SK-N-SH (cell line): Measurements from ENCODE around the gene CDC37. TPM values are rescaled to one million over a fixed set of nuclear protein-coding genes. Genes with fewer than 3 reads are reported as not detected.
"Not testable (repeated sequence)": the region's sequence is repeated elsewhere in the genome, so short reads cannot be mapped to it uniquely, and the experiment has no call there.

Experiments used
- CTCF ChIA-PET: fragments of 300-600, 350-600 bp; formaldehyde crosslinking; extraction: SDS; loops from one replicate; lab custom pipeline; 2021; lab: Yijun Ruan, JAX
- POLR2A ChIA-PET: fragments of 350-600 bp; sonication (Branson Sonifier 250); formaldehyde crosslinking; extraction: SDS; loops from one replicate; lab custom pipeline; 2020; ENCODE audit warnings: antibody characterized with exemption, inconsistent platforms; lab: Yijun Ruan, JAX
- DNase-seq: peaks from one replicate; pipeline ENCODE4 v3.0.0; 2012
- H2AFZ ChIP-seq: fragments of 200-600 bp; sonication (generic); 2 replicates; pipeline ENCODE4 v1.8.1; 2016; ENCODE audit warnings: antibody characterized with exemption, mild to moderate bottlenecking, low read depth
- H3F3A ChIP-seq: fragments of 200-600 bp; sonication (generic); replicated peaks from 2 replicates; pipeline ENCODE3; 2016; ENCODE audit warnings: antibody characterized with exemption, mild to moderate bottlenecking; ENCODE audit not compliant: insufficient read depth
- H3K27ac ChIP-seq, 2 experiments: fragments of 200-500 bp in 1 of 2; fragments of 200-600 bp in 1 of 2; sonication (Bioruptor generic) in 1 of 2; sonication (generic), shearing (Covaris generic) in 1 of 2; 2 replicates each; pipeline versions ENCODE4 v1.5.1 to v1.6.1; 2014 to 2016; ENCODE audit warnings: low read depth in 2 of 2, inconsistent platforms in 1 of 2, low read length in 1 of 2, mild to moderate bottlenecking in 1 of 2, mixed read lengths in 1 of 2
- H3K27me3 ChIP-seq: fragments of 200-600 bp; sonication (generic), shearing (Covaris generic); 2 replicates; pipeline ENCODE4 v1.6.1; 2016; ENCODE audit warnings: mixed run types; ENCODE audit not compliant: insufficient read depth
- H3K36me3 ChIP-seq, 2 experiments: fragments of 200-500 bp in 1 of 2; fragments of 200-600 bp in 1 of 2; sonication (Bioruptor generic) in 1 of 2; sonication (generic) in 1 of 2; replicated peaks in 1 of 2; 2 replicates each; pipeline versions ENCODE3 to v1.5.1; 2014 to 2016; ENCODE audit warnings: low read length in 1 of 2, mild to moderate bottlenecking in 1 of 2; ENCODE audit not compliant: insufficient read depth in 2 of 2, control insufficient read depth in 1 of 2
- H3K4me1 ChIP-seq, 2 experiments: fragments of 200-500 bp in 1 of 2; fragments of 200-600 bp in 1 of 2; sonication (Bioruptor generic) in 1 of 2; sonication (generic), shearing (Covaris generic) in 1 of 2; 2 replicates each; pipeline versions ENCODE4 v1.5.1 to v1.6.1; 2014 to 2016; ENCODE audit warnings: low read depth in 1 of 2, low read length in 1 of 2, mixed run types in 1 of 2; ENCODE audit not compliant: insufficient read depth in 2 of 2, control insufficient read depth in 1 of 2
- H3K4me2 ChIP-seq: fragments of 200-600 bp; sonication (generic), shearing (Covaris generic); 2 replicates; pipeline ENCODE4 v1.6.1; 2017; ENCODE audit warnings: mixed run types
- H3K4me3 ChIP-seq, 2 experiments: fragments of 200-500 bp in 1 of 2; fragments of 200-600 bp in 1 of 2; sonication (Bioruptor generic) in 1 of 2; sonication (generic), shearing (Covaris generic) in 1 of 2; 2 replicates each; pipeline versions ENCODE4 v1.5.1 to v1.8.1; 2014 to 2016; ENCODE audit warnings: low read depth in 2 of 2, inconsistent platforms in 1 of 2, low read length in 1 of 2, mild to moderate bottlenecking in 1 of 2, mixed read lengths in 1 of 2, moderate library complexity in 1 of 2
- H3K79me2 ChIP-seq: fragments of 200-600 bp; sonication (generic); 2 replicates; pipeline ENCODE4 v1.8.1; 2017; ENCODE audit warnings: mild to moderate bottlenecking; ENCODE audit not compliant: insufficient read depth
- H3K9ac ChIP-seq: fragments of 200-600 bp; sonication (generic); 2 replicates; pipeline ENCODE4 v1.6.1; 2017; ENCODE audit warnings: mixed run types
- H3K9me2 ChIP-seq: fragments of 200-600 bp; sonication (generic); 2 replicates; pipeline ENCODE4 v1.6.1; 2017; ENCODE audit warnings: mixed run types
- H3K9me3 ChIP-seq: fragments of 200-600 bp; sonication (generic); 2 replicates; pipeline ENCODE4 v1.6.1; 2017; ENCODE audit warnings: mixed run types, mild to moderate bottlenecking, moderate library complexity
- H4K20me1 ChIP-seq: fragments of 200-600 bp; sonication (generic); 2 replicates; pipeline ENCODE4 v1.6.1; 2017; ENCODE audit warnings: mild to moderate bottlenecking, mixed run types; ENCODE audit not compliant: insufficient read depth
- CHD2 ChIP-seq: fragments of 150-350 bp; IDR thresholded peaks from 2 replicates; pipeline ENCODE4 v1.6.1; 2018; ENCODE audit warnings: low read length; ENCODE audit not compliant: partially characterized antibody
- MAX ChIP-seq: IDR thresholded peaks from 2 replicates; pipeline ENCODE4 v1.4.0; 2012; ENCODE audit warnings: low read depth
- RCOR1 ChIP-seq: fragments of 150-350 bp; IDR thresholded peaks from 2 replicates; pipeline ENCODE4 v1.6.1; 2017; ENCODE audit warnings: antibody characterized with exemption, low read length
- TCF12 ChIP-seq: IDR thresholded peaks from 2 replicates; pipeline ENCODE4 v1.4.0; 2012
- YY1 ChIP-seq: IDR thresholded peaks from 2 replicates; pipeline ENCODE4 v1.4.0; 2012; ENCODE audit warnings: low read depth, mild to moderate bottlenecking
- ZBTB33 ChIP-seq: IDR thresholded peaks from 2 replicates; pipeline ENCODE4 v1.4.0; 2012; ENCODE audit warnings: low read depth, borderline replicate concordance
- WGBS: methylation state at CpG from one replicate; pipeline ENCODE4 v1.1.6; 2017; ENCODE audit warnings: low lambda C conversion rate; 5-methylcytosine and 5-hydroxymethylcytosine counted together
- polyA plus RNA-seq, 3 experiments: library from polyadenylated mRNA; depleted of rRNA; stranded (reverse); fragments of >200 nt; gene quantifications; 2 replicates each; pipeline ENCODE4 v1.2.3, GENCODE V29; 2012

Gene CDC37
- polyA plus RNA-seq, 1 of the 3 experiments (the other 2 are of a cell fraction): 1,026 TPM

GRCh38 chr19:10412257-10412977 lies 9.1 kb upstream of the CDC37 start:
- TF ChIP-seq CHD2: no peak
- no peak overlapping the region for H3K4me2 ChIP-seq
- H3K4me3 ChIP-seq: no peak overlapping the region
- POLR2A ChIA-PET: no interaction called here
- no peaks in the 10 kb centered on the region for H3K36me3 ChIP-seq
- peaks cover 0 to 5% of the 10 kb centered on the region in 2 experiments; a peak in 1 of 4 replicates for H3K4me1 ChIP-seq
- H4K20me1 ChIP-seq: no peaks in the 10 kb centered on the region
- no peaks in the 10 kb centered on the region for H3K9me2 ChIP-seq
- DNase-seq: no peak
- H3K79me2 ChIP-seq: no peaks in the 10 kb centered on the region
- H3K9me3 ChIP-seq: no peaks in the 10 kb centered on the region
- no peak overlapping the region for H2AFZ ChIP-seq
- 0 out of 2 replicates have a peak, but pooled peaks cover 3% of the 10 kb centered on the region for H3K27me3 ChIP-seq
- WGBS: 62% methylated on average over 13 of the region's 13 CpGs
- CTCF ChIA-PET: interaction anchor here (0.7 to 14.8 kb wide), 7 partner anchors 6 to 144 kb away, joined by 3 to 313 read pairs (median 3); partner anchors contain the start of genes CDC37 and PDE4A
- H3F3A ChIP-seq: peaks cover 7% of the 10 kb centered on the region
- H3K27ac ChIP-seq: no peak overlapping the region
- no peak overlapping the region for H3K9ac ChIP-seq

- H4K20me1 ChIP-seq, H3K4me3 ChIP-seq, H3K36me3 ChIP-seq, H3K79me2 ChIP-seq, H3K4me1 ChIP-seq, H3K27me3 ChIP-seq, H3K9ac ChIP-seq, POLR2A ChIA-PET, H3K9me3 ChIP-seq, H3K9me2 ChIP-seq, H2AFZ ChIP-seq, H3F3A ChIP-seq, DNase-seq, H3K27ac ChIP-seq, H3K4me2 ChIP-seq: not testable (repeated sequence)
- WGBS: 36% methylated on average over 5 of the region's 5 CpGs
- CTCF ChIA-PET: interaction anchor here (14.8 kb wide), 1 partner anchor 8 kb away, joined by 313 read pairs; the partner anchor contains the start of gene PDE4A
Observed at GRCh38 chr19:10411224-10411623, 7.9 kb upstream of the CDC37 start.

- no peaks in the 10 kb centered on the region for H3K9me2 ChIP-seq
- no peak overlapping the region for H2AFZ ChIP-seq
- ChIA-PET POLR2A (no interaction called here), CTCF (interaction anchor here (14.8 kb wide), 1 partner anchor 10 kb away, joined by 313 read pairs; the partner anchor contains the start of gene PDE4A)
- H3K27me3 ChIP-seq: no peaks in the 10 kb centered on the region
- H3K9ac ChIP-seq: no peak overlapping the region
- no peaks in the 10 kb centered on the region for H3F3A ChIP-seq
- peak; percentile 34 for DNase-seq
- no peak overlapping the region for H3K4me2 ChIP-seq
- WGBS: 79% methylated on average over 17 of the region's 18 CpGs
- no peaks in the 10 kb centered on the region for H3K79me2 ChIP-seq
- no peaks in the 10 kb centered on the region for H3K36me3 ChIP-seq
- H3K4me3 ChIP-seq: no peak overlapping the region
- no peaks in the 10 kb centered on the region; a peak in 1 of 4 replicates for H3K4me1 ChIP-seq
- TF ChIP-seq RCOR1: no peak
- no peak for TF ChIP-seq YY1
- TF ChIP-seq TCF12: no peak
- no peak for TF ChIP-seq MAX
- TF ChIP-seq ZBTB33: no peak
- H3K27ac ChIP-seq: no peak overlapping the region
- H4K20me1 ChIP-seq: no peaks in the 10 kb centered on the region
- no peaks in the 10 kb centered on the region for H3K9me3 ChIP-seq
Observed at GRCh38 chr19:10408511-10409283, 5.4 kb upstream of the CDC37 start.
